HG03378 (cell line): Measurements from ENCODE around the gene MPP4.

Experiments used
- ATAC-seq: cut with Tn5 transposase; IDR thresholded peaks from one replicate; pipeline ENCODE4 v1.9.1; 2021; ENCODE audit warnings: mild to moderate bottlenecking, moderate library complexity; ENCODE audit not compliant: unreplicated experiment

Gene MPP4, protein sequence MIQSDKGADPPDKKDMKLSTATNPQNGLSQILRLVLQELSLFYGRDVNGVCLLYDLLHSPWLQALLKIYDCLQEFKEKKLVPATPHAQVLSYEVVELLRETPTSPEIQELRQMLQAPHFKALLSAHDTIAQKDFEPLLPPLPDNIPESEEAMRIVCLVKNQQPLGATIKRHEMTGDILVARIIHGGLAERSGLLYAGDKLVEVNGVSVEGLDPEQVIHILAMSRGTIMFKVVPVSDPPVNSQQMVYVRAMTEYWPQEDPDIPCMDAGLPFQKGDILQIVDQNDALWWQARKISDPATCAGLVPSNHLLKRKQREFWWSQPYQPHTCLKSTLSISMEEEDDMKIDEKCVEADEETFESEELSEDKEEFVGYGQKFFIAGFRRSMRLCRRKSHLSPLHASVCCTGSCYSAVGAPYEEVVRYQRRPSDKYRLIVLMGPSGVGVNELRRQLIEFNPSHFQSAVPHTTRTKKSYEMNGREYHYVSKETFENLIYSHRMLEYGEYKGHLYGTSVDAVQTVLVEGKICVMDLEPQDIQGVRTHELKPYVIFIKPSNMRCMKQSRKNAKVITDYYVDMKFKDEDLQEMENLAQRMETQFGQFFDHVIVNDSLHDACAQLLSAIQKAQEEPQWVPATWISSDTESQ

DNA sequence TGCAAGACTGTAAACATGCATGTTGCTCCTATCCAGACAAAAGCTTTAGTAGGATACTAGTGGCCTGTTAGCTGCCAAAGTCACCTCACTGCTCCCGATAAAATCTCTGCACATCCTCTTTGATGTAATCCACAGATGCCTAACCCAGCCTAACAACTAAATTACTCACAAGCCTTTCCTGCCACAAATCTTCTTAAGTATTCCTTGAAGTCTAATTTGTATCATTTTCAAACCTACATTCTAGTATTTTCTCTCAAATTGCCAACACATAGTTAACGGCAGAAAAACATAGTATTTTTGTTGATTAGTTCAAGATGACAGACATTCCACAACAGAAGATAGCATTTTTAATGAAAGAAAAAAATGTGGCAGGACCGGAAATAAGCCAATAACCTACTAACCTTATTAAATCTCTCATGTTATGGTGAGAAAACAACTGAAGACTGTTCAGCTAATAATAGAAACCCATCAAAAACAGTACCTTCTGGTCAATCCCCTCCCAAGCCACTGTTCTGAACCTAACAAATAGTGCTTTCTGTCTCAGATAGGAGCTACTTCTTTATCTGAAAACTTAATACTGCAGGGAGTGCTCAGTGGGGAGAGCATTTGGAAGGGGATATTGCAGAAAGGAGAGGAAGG is at the start of gene MPP4:
MPP4 (minus strand) TSS at position 57 of the 639 bp plus-strand sequence. CDS start 4,690 bp downstream, outside the sequence.
- ATAC-seq, result no peak

DNA sequence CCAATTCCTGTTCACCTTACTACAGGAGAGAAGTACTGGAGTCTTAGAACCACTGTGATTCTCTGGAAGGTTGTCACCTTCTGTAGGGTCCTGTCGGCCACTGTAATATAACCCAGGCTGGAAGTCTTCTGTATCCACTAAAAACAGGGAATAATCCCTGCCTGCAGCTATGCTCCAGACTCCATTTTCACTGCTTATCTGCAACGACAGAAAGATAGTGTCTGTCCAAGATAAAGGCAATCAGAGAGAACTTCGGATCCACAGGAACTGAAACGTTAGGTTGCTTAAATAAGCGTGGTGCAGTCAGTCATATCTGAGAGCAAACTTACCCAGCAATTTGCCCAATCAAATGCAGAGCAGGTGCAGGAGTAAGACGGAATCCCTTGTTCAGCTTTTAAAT is 48.1 kb upstream of the MPP4 start:
- no peak for ATAC-seq

DNA sequence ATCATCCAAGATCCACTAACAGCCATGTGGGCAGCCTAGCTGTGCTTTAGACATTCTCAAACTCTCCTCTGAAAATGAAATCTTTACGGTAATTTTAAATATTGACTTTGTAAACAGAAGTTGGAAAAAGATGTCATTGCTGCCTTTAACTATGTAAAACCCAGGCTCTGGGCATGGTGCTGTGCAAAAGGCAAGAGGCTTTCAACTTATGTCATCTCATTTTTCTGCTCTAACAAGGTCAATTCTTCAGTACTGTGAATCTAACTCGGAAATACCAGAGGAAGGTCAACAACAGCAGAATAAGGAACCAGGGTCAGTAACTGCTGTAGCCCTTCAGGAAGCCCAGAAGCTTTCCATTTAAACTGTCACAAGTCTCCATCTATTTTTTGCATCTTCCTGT is 37.0 kb upstream of the MPP4 start:
- ATAC-seq, result no peak

DNA sequence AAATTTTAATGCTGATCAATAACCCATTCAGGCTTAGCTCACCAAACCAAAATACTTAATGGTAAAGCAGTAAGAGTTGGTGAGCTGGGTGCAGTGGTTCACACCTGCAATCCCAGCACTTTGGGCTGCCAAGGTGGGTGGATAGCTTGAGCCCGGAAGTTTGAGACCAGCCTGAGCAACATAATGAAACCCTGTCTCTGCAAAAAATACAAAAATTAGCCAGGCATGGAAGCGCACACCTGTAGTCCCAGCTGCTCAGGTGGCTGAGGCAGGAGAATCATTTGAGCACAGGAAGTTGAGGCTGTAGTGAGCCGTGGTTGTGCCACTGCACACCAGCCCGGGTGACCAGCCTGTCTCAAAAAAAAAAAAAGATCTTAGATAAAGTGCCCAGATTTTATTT is 35.7 kb upstream of the MPP4 start:
- no peak for ATAC-seq

DNA sequence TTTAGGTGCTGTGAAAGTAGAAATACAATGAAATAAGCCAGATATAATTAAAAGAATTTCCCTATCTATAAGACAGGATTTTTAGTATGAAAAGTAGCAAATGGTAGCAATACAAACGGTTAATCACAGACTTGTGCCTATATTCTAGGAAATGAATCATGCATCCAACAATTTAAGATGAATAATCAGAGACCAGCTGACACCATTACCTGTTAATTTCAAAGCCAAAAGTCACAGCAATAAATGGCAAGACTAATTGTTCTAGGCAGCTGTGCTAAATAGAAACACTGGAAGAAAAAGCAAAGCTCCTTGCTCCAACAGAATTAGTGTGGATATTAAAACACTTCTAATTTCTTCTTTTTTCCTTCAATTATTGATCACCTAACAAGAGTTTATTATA is 35.1 kb upstream of the MPP4 start:
- no peak for ATAC-seq

DNA sequence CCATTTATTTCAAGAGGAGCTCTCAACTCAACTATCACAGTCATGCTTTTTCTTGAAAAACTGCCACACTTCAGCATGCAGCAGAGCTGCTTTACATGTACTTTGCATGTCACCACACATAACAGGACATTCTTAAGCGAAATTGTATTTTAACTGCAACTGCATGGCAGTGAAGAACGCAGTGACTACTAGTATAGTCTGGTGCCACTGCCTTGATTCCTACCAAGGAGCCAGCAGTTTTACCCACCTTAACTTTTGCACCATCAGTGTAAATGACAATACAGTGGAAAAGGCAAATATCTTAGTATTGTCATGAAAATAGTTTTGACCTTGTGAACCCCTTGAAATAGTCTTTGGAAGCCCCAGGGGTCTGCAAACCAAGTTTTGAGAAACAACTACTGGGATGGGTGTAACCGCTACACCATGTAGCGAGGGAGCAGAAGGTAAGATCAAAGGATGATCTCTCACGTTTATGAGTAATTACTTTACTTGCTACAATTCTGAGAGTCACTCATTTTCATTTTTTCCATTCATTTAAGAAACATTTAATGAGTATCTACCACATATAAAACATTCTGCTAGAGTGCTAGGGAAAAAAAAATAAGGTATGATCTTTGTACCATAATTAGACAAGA is 32.3 kb upstream of the MPP4 start:
- no peak for ATAC-seq

DNA sequence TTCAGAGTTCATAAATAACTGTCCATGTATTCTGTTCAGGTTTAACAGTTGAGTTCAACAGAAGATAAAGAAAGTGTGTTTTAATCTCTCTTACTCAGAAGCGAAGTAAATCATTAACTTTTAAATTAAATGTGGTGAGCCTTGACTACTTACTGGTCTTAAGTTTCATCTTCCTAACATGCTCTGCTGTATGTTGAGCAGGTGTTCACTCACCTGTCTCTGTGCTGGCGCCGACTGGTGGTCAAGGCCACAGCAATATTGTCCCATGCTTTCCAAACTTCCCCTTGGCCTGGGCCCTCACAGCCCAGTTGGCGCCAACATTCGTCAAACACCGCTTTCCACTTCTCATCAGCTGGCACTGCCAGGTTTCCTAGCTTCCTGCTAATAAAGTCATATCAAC is 17.0 kb upstream of the MPP4 start:
- no peak for ATAC-seq

DNA sequence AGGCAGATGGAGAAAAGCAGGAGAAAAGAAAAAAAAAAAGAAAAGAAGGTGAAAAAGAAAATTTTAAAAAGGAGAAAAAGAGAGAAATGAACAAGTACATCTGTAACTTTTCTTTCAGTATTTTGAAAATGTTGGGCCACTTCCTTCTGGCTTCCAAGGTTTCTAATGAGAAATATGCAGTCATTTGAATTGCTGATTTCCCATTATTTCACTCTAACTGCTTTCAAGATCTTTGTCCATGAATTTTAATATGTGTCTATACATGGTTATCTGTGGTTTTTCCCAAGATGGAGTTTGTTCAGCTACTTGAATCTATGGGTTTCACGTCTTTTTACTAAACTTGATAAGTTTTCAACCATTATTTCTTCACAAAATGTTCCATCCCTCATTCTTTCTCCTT is 14.3 kb upstream of the MPP4 start:
- ATAC-seq, result no peak

DNA sequence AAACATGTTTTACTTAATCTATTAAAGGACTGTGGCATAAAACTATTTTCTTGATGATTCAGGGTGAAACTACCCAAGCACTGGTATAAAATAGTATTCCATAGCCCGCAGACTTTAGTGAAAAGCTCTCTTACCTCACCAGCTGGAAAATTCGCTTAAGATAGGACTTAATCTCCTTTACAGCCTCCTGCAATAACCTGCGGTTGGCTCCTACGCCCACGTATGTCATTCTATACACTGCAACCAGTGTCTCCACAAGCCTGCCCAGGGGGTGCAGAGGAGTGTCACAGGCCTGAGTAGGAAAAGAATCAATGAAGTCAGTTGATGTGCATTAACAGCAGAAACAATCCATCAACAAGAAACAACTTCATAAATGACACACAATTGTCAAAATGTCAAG is 11.3 kb upstream of the MPP4 start:
- no peak for ATAC-seq

DNA sequence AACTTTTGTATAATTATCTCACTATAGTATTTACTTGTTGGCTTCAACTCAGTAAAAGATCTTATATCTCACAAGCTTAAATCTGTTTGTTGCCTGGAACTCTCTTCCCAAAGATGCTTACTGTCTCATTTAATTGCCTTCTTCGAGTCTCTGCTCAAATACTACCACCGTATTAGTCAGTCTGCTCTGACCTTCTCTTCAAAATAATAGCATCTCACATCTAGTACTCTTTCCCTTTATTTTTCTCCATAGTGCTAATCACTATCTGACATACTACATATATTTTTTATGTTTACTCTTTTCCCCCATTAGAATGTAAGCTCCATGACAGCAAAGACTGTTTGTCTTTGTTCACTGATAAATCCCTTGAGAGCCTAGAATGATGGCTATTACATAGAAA is 10.6 kb upstream of the MPP4 start:
- ATAC-seq, result no peak

DNA sequence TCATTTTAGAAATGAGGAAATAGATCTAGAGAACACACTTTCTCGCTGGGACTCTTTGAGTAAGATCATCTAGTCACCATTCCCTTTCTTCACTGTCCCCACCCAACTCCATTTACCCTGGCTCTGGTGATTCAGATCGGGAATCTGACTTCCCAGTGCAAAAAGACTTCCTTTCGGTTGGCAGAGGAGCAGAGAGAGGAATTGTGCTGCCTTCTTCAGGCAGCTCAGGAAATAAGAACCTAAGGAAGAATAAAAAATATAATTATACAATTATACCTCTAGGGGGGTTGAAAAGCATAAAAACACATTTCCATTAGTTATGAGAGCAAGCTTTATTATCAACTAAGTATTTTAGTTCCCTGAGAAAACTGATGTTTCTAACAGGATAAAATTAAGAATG is 9.3 kb upstream of the MPP4 start:
- no peak for ATAC-seq

DNA sequence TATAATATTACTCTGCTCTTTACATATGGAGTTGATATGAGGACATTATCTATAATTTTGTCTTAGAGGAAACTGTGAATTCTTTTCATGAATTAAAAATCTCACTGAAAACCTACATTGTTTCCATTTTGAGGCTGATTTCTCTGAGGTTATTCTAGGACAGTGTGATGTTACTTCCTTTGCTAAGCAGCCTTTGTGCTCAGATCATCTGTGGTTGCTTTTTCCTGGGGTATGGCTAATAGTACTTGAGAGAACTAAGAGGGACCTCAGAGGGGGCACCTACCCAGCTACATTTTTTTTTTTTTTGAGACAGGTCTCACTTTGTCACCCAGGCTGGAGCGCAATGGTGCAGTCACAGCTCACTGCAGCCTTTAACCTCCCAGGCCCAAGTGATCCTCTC is 8.7 kb upstream of the MPP4 start:
- no peak for ATAC-seq

DNA sequence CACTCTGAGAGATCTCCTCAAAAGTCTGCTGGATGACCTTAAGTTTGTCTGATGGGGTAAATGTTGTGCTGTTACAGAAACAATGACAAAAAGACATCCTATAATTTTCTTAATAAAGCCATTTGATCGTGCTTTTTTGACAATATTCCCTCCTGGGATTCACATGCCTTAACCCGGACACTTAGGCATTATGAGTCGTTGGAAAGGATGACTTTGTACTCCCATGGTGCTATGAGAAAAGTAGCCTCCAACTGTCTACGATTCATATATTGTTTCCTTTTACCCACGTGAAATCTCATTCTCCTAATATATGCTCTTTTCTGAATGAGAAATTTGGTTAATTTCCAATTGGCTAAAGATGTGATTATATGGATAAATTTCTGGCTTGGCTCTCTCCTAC is 6.1 kb upstream of the MPP4 start:
- no peak for ATAC-seq

DNA sequence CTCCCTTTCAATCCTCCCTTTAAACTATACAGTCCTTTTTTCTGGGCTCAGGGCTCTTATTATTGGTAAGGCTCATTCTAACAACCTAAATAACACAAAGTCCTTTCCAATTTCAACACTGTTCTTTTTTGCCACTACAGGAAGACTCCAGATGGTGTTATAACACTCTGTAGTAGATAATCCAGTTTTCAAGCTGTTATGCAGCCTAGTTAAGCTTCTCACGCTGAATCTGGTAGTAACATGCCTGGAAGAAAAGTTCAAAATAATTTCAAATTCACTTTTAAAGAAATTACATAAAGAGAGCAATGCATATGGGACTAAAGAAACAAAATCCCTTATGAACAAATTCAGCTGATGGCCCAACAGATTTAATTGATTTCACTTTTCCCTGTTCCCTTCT is 3.2 kb upstream of the MPP4 start:
- no peak for ATAC-seq

DNA sequence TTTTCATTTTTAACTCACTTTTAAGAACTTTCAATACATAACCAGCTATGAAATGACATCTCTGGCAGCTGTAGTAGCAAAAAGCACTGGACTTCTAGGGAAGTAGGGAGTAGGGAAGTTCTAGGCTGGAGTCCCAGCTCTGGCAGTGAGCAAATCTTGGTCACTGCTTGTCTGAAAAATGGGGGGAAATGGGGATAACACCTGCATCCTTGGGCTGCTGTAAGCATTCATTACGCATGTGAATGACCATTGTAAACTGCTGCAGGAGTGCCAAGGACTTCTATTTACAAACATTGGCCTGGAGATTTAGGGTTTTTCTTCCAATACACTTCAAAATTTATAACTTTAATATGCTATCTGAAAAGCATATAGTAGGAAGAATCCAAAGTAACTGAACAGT is 972 bp upstream of the MPP4 start:
- ATAC-seq, result no peak

DNA sequence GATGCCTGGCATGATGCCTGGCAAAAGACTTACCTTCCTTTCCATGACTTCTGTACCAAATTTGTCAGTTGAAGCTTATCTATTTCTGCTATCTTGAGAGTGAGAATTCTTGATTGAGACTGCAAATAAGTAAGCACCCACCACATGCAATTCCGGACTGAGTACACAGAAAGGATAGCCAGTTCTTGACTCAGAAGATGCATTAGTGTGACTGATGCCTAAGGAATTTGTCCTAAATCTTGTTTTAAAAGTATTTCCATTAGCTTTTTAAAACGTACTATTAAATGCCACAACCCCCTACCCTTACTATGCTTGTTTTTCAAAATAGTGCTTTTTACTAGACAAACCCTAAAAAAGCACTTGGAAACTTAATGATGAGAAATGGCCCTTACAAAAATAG is 545 bp downstream of the MPP4 start:
- ATAC-seq, result no peak

DNA sequence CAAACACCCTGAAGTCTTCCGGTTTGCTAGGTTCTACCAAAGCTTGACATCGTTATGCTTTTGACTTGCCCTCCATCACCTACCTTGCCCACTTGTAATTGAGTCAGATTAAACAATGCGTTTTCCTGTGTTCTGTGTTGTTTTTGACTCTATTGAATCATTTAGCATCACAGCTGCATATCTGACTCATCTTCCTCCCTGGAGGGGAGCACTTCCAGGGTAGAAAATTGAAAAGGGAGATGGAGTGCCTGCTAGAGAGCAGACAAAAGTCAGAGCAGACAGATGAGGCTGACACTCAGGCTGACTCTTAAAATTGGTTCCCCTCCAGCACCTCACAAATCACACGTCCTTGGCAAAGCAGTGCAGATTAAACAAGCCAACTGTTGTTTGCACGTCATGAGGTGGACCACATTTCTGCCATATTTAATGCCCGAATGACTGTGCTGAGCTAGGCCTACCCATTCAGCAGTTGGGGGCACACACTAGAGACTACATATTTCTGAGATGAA is 2.2 kb downstream of the MPP4 start:
- no peak for ATAC-seq

DNA sequence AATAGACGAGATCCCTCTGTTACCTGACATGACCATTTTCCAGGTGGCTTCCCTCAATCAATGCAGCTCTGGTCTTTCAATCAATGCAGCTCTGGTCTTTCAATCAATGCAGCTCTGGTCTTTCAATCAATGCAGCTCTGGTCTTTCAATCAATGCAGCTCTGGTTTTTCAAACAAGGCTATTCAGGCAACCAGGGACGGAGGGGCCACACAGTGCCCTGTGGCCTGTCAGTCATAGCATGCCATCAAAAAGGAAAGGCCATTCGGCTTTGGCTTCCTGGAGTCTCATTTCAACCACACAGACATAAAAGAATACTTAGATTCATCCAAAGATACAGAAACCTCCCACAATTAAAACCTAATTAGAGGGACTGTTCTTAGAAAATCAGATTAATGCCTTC is 13.3 kb downstream of the MPP4 start:
- no peak for ATAC-seq

DNA sequence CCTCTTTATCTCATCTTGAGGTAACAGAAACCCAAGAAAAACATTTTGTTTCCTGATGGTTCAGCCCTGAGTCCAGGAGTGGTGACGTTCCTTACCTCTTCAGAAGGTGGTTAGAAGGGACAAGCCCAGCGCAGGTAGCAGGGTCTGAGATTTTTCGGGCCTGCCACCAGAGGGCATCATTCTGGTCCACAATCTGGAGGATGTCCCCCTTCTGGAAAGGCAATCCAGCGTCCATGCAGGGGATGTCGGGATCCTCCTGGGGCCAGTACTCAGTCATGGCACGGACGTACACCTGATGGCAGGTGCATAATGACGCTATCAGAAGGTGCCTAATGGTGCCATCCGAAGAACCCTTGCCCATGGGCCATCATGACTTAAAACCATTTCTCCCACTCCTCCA is 17.7 kb downstream of the MPP4 start:
- no peak for ATAC-seq

DNA sequence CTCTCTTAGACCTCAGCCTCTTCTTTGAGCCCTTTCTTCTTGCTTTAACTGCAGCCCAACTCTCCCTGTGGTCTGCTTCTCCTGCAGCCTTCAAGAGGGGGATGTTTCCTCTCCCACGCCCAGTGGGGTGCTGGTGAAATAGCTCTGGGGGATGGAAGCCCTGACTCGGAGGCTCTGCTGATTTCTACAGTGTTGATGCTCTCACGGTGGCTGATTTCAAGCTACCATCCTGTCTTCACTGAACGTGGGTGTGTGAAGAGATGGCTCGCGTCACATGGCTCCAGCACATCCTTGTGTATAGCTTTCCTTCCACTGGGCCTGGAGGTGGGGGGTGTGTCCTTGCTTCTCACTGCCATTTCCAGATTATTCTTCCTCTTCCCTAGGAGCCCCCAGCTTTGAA is 20.0 kb downstream of the MPP4 start:
- no peak for ATAC-seq

DNA sequence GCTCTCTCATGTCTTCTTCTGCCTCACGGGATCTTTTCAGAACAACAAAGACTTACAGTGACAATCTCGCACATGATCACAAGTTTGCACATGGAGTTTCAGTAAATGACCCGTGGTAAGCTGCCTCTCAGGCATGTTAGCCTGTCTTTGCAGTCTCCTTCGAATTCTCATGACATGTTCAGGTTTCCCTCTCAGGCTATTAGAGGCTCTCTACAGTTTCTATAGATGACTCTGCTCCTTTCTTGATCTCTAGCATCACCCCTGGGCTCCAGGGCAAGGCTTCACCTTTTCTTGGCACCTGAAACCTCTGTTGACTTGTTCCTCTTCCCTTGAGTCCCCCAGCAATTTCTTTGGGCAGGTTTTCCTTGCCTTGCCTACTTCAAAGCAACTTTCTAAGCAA is 23.0 kb downstream of the MPP4 start:
- no peak for ATAC-seq

DNA sequence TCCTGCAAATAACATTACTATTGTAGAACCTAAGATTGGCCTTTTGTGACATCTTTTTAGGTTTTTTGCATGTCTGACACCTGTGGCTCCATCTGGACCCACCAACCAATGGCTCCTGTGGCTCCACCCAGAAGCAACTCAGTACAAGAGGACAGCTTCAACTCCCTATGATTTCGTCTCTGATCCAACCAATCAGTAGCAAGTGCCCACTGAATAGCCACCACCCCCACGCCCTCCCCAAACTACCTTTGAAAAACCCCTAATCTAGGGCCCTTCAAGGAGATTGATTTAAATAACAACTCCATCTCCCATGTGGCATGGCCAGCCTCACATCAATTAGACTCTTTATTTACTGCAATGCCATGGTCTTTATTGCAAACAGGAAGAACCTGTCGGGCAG is 23.6 kb downstream of the MPP4 start:
- ATAC-seq, result no peak
